ENCODE data around the gene GPATCH4. TPM values are rescaled to one million over a fixed set of nuclear protein-coding genes. Genes with fewer than 3 reads are reported as not detected.

Gene GPATCH4
- total RNA-seq (10 to 100 TPM in 1 of 2 donors, 1 to 10 TPM in 1; 7.6 to 18.7 TPM), polyA plus RNA-seq (10 to 100 TPM; 13.8 to 23.6 TPM)

DNA sequence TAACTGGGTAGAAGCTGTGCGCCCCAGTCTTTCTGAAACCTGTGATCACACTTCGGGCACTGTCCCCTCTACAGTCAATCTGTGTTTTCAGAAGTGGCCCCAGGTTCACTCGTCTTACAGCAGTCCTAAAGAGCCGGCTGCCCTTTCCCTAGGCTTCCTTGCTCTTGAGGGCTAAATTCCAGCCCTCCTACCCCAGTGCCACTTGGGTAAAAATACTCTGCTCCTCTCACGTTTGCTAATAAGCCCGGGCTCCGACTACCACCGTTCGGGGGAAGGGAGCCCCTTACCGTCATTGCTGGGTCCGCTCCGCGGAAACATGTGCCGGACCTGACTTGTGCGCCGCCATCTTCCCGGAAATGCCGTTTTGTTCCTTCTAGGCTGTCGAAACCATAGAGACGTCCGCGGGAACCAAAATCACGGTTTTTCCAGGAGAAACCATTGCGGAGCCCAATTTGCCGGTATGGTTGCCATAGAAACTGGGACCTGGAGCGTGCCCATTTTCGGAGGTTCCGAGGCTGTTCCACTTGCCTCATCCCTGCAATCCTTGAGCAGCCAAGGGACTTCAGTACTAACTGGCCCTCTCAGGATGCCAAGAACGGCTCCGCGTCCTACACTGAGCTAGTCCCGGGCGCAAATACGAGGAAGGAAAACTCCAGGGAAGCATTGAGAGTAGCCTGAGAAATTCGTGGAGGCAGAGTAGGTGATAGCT lies at the start of gene GPATCH4:
GPATCH4 (minus strand) TSS at position 358 of the 709 bp plus-strand sequence.
- TF ChIP-seq RAD21 (IDR thresholded peaks at IDR 0.05): peak in 1 of 2 donors; percentile 36
- TF ChIP-seq, protein P1, sequence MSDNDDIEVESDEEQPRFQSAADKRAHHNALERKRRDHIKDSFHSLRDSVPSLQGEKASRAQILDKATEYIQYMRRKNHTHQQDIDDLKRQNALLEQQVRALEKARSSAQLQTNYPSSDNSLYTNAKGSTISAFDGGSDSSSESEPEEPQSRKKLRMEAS (IDR thresholded peaks at IDR 0.05): peak; percentile 99
- TF ChIP-seq HNF4G (IDR thresholded peaks at IDR 0.05): no peak
- TF ChIP-seq HNF4A (conservative IDR thresholded peaks at IDR 0.05): no peak
- TF ChIP-seq, protein P2, sequence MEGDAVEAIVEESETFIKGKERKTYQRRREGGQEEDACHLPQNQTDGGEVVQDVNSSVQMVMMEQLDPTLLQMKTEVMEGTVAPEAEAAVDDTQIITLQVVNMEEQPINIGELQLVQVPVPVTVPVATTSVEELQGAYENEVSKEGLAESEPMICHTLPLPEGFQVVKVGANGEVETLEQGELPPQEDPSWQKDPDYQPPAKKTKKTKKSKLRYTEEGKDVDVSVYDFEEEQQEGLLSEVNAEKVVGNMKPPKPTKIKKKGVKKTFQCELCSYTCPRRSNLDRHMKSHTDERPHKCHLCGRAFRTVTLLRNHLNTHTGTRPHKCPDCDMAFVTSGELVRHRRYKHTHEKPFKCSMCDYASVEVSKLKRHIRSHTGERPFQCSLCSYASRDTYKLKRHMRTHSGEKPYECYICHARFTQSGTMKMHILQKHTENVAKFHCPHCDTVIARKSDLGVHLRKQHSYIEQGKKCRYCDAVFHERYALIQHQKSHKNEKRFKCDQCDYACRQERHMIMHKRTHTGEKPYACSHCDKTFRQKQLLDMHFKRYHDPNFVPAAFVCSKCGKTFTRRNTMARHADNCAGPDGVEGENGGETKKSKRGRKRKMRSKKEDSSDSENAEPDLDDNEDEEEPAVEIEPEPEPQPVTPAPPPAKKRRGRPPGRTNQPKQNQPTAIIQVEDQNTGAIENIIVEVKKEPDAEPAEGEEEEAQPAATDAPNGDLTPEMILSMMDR (IDR thresholded peaks at IDR 0.05; ENCODE audit: low read depth, low read length, missing input control): no peak
- TF ChIP-seq, protein P3, sequence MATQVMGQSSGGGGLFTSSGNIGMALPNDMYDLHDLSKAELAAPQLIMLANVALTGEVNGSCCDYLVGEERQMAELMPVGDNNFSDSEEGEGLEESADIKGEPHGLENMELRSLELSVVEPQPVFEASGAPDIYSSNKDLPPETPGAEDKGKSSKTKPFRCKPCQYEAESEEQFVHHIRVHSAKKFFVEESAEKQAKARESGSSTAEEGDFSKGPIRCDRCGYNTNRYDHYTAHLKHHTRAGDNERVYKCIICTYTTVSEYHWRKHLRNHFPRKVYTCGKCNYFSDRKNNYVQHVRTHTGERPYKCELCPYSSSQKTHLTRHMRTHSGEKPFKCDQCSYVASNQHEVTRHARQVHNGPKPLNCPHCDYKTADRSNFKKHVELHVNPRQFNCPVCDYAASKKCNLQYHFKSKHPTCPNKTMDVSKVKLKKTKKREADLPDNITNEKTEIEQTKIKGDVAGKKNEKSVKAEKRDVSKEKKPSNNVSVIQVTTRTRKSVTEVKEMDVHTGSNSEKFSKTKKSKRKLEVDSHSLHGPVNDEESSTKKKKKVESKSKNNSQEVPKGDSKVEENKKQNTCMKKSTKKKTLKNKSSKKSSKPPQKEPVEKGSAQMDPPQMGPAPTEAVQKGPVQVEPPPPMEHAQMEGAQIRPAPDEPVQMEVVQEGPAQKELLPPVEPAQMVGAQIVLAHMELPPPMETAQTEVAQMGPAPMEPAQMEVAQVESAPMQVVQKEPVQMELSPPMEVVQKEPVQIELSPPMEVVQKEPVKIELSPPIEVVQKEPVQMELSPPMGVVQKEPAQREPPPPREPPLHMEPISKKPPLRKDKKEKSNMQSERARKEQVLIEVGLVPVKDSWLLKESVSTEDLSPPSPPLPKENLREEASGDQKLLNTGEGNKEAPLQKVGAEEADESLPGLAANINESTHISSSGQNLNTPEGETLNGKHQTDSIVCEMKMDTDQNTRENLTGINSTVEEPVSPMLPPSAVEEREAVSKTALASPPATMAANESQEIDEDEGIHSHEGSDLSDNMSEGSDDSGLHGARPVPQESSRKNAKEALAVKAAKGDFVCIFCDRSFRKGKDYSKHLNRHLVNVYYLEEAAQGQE (IDR thresholded peaks at IDR 0.05): peak; percentile 63
- TF ChIP-seq JUND (IDR thresholded peaks at IDR 0.05): no peak
- no peak for TF ChIP-seq SP1 (IDR thresholded peaks at IDR 0.05)
- TF ChIP-seq NR2F2 (IDR thresholded peaks at IDR 0.05): no peak
- TF ChIP-seq, protein P4, sequence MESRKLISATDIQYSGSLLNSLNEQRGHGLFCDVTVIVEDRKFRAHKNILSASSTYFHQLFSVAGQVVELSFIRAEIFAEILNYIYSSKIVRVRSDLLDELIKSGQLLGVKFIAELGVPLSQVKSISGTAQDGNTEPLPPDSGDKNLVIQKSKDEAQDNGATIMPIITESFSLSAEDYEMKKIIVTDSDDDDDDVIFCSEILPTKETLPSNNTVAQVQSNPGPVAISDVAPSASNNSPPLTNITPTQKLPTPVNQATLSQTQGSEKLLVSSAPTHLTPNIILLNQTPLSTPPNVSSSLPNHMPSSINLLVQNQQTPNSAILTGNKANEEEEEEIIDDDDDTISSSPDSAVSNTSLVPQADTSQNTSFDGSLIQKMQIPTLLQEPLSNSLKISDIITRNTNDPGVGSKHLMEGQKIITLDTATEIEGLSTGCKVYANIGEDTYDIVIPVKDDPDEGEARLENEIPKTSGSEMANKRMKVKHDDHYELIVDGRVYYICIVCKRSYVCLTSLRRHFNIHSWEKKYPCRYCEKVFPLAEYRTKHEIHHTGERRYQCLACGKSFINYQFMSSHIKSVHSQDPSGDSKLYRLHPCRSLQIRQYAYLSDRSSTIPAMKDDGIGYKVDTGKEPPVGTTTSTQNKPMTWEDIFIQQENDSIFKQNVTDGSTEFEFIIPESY (IDR thresholded peaks at IDR 0.05): peak; percentile 40
- peak; percentile 44 for TF ChIP-seq TAF1 (conservative IDR thresholded peaks at IDR 0.05)
- peak; percentile 63 to 87 for TF ChIP-seq GABPA (IDR thresholded peaks at IDR 0.05 in 1 of 2, conservative IDR thresholded peaks at IDR 0.05 in 1 of 2)
- peak; percentile 99 for TF ChIP-seq YY1 (IDR thresholded peaks at IDR 0.05)
- TF ChIP-seq FOXA2 (IDR thresholded peaks at IDR 0.05): no peak
- no peak for TF ChIP-seq RXRA (IDR thresholded peaks at IDR 0.05)
- TF ChIP-seq, protein P5, sequence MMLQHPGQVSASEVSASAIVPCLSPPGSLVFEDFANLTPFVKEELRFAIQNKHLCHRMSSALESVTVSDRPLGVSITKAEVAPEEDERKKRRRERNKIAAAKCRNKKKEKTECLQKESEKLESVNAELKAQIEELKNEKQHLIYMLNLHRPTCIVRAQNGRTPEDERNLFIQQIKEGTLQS (IDR thresholded peaks at IDR 0.05): peak; percentile 36
- TF ChIP-seq FOXA1 (IDR thresholded peaks at IDR 0.05): no peak
- WGBS: under 1% methylated on average over 35 of the region's 35 CpGs
- Histone ChIP-seq H3K36me3 (ENCODE audit: control insufficient read depth in 4 of 4, insufficient read depth in 3 of 4, low read depth in 1 of 4, low read length in 3 of 4) (peaks cover 2 to 20% (median 6%) of the 10 kb centered on the region in 4 donors), H3K27me3 (ENCODE audit: control insufficient read depth in 4 of 4, insufficient read depth in 4 of 4, low read length in 3 of 4) (no peaks in the 10 kb centered on the region), H3K27ac (ENCODE audit: low read depth in 1 of 2, low read length in 2 of 2) (peak within 1 kb of the TSS; percentile 42 to 54), H3K9me3 (ENCODE audit: control insufficient read depth in 4 of 4, low read length in 3 of 4) (no peaks in the 10 kb centered on the region), H3K9ac (ENCODE audit: low read depth in 1 of 2, low read length in 2 of 2) (peak within 1 kb of the TSS; percentile 21 to 77), H3K4me3 (ENCODE audit: low read depth in 1 of 3, low read length in 3 of 3) (peak within 1 kb of the TSS; percentile 65 to 80 (median 79)), H3K4me1 (ENCODE audit: control insufficient read depth in 4 of 4, insufficient read depth in 4 of 4, low read length in 3 of 4) (peaks cover 5 to 16% (median 11%) of the 10 kb centered on the region in 4 donors)
- peak; percentile 62 for DNase-seq (ENCODE audit: low spot score)

Data from liver (tissue), 9 donors.